ENCODE measurements around the gene RNF215. TPM values are rescaled to one million over a fixed set of nuclear protein-coding genes. Genes with fewer than 3 reads are reported as not detected.

Gene RNF215
- total and polyA plus RNA-seq, 2 donors (not counting 3 experiments of a cell fraction or from before 2014, with no cell fraction given): 16.7 to 26.9 TPM

DNA sequence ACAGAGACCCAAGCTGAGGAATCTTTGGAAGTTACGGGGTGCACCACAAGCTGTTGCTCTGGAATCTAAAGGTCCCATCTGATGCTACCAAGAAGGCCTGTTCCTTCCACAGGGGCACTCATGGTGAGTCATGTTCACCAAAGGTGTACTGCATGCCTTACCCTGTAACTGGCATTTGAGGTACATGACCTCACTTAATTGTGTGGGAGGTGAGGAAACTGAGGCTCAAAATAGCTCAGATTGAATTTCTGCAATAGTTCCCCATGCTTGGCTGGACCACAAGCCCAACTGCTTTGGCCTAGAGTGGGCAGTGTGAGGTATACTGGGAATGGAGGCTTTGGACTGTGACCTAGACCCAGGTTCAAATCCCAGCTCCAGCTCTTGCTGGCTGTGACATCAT is 46.6 kb upstream of the RNF215 start:
- no peaks in the 10 kb centered on the region for H3K9me1 ChIP-seq (replicated peaks; ENCODE audit: control insufficient read depth, extremely low read depth, insufficient read depth, low read length)
- intact Hi-C loops (cut with micrococcal nuclease) (no loop called here), dilution Hi-C loops (cut with MboI; ENCODE audit: extremely low pct_ligation_motif_present, low sequenced_read_pairs) (no loop called here)
- DNase-seq (ENCODE audit: low read depth, low spot score) (no peak), FAIRE-seq (no peak)
- H3K27me3 ChIP-seq (ENCODE audit: control insufficient read depth in 2 of 2, insufficient read depth in 2 of 2, low read length in 2 of 2): no peaks in the 10 kb centered on the region
- no peaks in the 10 kb centered on the region for H3K9me3 ChIP-seq (replicated peaks; ENCODE audit: control insufficient read depth, insufficient read depth, low read length)
- H3K4me3 ChIP-seq (replicated peaks in 1 of 3; ENCODE audit: insufficient read depth in 1 of 3, low read depth in 1 of 3, low read length in 3 of 3): no peak overlapping the region
- H3K4me2 ChIP-seq (ENCODE audit: insufficient read depth, low read length): no peak overlapping the region
- H3K4me1 ChIP-seq (ENCODE audit: control insufficient read depth, extremely low read depth, insufficient read depth, low read length): peaks cover 10% of the 10 kb centered on the region
- no peak overlapping the region for H3K27ac ChIP-seq (ENCODE audit: insufficient read depth, low read depth, low read length)
- no peak overlapping the region for H2AFZ ChIP-seq (ENCODE audit: low read depth, low read length)
- ChIA-PET CTCF (interaction anchor here (1.2 to 1.7 kb wide), 3 partner anchors 8 to 52 kb away, joined by 3 to 4 read pairs (median 3); partner anchors contain the start of gene MTFP1), POLR2A (no interaction called here)
- no peaks in the 10 kb centered on the region for H3K79me2 ChIP-seq (ENCODE audit: control insufficient read depth, insufficient read depth, low read length)
- no peaks in the 10 kb centered on the region for H4K20me1 ChIP-seq (replicated peaks; ENCODE audit: control insufficient read depth, extremely low read depth, insufficient read depth, low read length)
- H3K9ac ChIP-seq (replicated peaks; ENCODE audit: extremely low read depth, insufficient read depth, low read length): no peak overlapping the region
- TF ChIP-seq EZH2 (IDR thresholded peaks at IDR 0.05; ENCODE audit: borderline replicate concordance, low read depth, low read length, severe bottlenecking) (no peak), GATA2 (IDR thresholded peaks at IDR 0.05; ENCODE audit: insufficient read depth, insufficient read length, low read depth, low read length) (no peak), MYC (IDR thresholded peaks at IDR 0.05; ENCODE audit: low read depth, low read length) (no peak), POLR2A (IDR thresholded peaks at IDR 0.05; ENCODE audit: low read depth, low read length) (no peak), FOS (IDR thresholded peaks at IDR 0.05; ENCODE audit: borderline replicate concordance, insufficient read depth, low read length) (no peak), JUN (IDR thresholded peaks at IDR 0.05; ENCODE audit: borderline replicate concordance, insufficient read depth, insufficient read length, low read depth) (no peak), POLR2AphosphoS5 (IDR thresholded peaks at IDR 0.05; ENCODE audit: insufficient read depth, low read depth, low read length) (no peak)
- TF ChIP-seq, protein P1, sequence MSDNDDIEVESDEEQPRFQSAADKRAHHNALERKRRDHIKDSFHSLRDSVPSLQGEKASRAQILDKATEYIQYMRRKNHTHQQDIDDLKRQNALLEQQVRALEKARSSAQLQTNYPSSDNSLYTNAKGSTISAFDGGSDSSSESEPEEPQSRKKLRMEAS (IDR thresholded peaks at IDR 0.05; ENCODE audit: insufficient read depth, insufficient read length): no peak
- TF ChIP-seq, protein P2, sequence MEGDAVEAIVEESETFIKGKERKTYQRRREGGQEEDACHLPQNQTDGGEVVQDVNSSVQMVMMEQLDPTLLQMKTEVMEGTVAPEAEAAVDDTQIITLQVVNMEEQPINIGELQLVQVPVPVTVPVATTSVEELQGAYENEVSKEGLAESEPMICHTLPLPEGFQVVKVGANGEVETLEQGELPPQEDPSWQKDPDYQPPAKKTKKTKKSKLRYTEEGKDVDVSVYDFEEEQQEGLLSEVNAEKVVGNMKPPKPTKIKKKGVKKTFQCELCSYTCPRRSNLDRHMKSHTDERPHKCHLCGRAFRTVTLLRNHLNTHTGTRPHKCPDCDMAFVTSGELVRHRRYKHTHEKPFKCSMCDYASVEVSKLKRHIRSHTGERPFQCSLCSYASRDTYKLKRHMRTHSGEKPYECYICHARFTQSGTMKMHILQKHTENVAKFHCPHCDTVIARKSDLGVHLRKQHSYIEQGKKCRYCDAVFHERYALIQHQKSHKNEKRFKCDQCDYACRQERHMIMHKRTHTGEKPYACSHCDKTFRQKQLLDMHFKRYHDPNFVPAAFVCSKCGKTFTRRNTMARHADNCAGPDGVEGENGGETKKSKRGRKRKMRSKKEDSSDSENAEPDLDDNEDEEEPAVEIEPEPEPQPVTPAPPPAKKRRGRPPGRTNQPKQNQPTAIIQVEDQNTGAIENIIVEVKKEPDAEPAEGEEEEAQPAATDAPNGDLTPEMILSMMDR (IDR thresholded peaks at IDR 0.05; ENCODE audit: extremely low read depth in 1 of 2, insufficient read depth in 1 of 2, low read depth in 1 of 2, low read length in 2 of 2): no peak
- BruUV-seq (replicated peaks): no TSS peak
- H3K36me3 ChIP-seq (ENCODE audit: control insufficient read depth in 2 of 2, extremely low read depth in 1 of 2, insufficient read depth in 2 of 2, low read length in 2 of 2): peaks cover 0 to 4% of the 10 kb centered on the region in 2 experiments
